HEK293T (cell line): ENCODE data around the gene VAT1.

Experiments used
- BHLHE40 ChIP-seq: fragments of 450-650 bp; IDR thresholded peaks from 2 replicates; pipeline ENCODE4 v1.6.1; 2016; ENCODE audit warnings: mild to moderate bottlenecking, moderate library complexity, borderline replicate concordance
- ELF4 ChIP-seq: fragments of 450-650 bp; IDR thresholded peaks from 2 replicates; pipeline ENCODE4 v1.6.1; 2017; ENCODE audit warnings: antibody characterized with exemption
- FOXM1 ChIP-seq: fragments of 450-650 bp; IDR thresholded peaks from 2 replicates; pipeline ENCODE4 v1.6.1; 2017; ENCODE audit warnings: mild to moderate bottlenecking, borderline replicate concordance
- HDGF ChIP-seq: fragments of 450-650 bp; IDR thresholded peaks from 2 replicates; pipeline ENCODE4 v1.6.1; 2017; ENCODE audit warnings: antibody characterized with exemption, borderline replicate concordance
- LEF1 ChIP-seq: fragments of 450-650 bp; IDR thresholded peaks from 2 replicates; pipeline ENCODE4 v1.6.1; 2017; ENCODE audit warnings: mild to moderate bottlenecking, borderline replicate concordance
- NFRKB ChIP-seq: fragments of 450-650 bp; IDR thresholded peaks from 2 replicates; pipeline ENCODE4 v1.6.1; 2016; ENCODE audit warnings: mild to moderate bottlenecking, moderate library complexity
- PKNOX1 ChIP-seq: fragments of 450-650 bp; IDR thresholded peaks from 2 replicates; pipeline ENCODE4 v1.6.1; 2016
- SP1 ChIP-seq: fragments of 450-650 bp; IDR thresholded peaks from 2 replicates; pipeline ENCODE4 v1.6.1; 2017
- SUZ12 ChIP-seq: fragments of 450-650 bp; IDR thresholded peaks from 2 replicates; pipeline ENCODE4 v1.6.1; 2016; ENCODE audit warnings: mild to moderate bottlenecking

DNA sequence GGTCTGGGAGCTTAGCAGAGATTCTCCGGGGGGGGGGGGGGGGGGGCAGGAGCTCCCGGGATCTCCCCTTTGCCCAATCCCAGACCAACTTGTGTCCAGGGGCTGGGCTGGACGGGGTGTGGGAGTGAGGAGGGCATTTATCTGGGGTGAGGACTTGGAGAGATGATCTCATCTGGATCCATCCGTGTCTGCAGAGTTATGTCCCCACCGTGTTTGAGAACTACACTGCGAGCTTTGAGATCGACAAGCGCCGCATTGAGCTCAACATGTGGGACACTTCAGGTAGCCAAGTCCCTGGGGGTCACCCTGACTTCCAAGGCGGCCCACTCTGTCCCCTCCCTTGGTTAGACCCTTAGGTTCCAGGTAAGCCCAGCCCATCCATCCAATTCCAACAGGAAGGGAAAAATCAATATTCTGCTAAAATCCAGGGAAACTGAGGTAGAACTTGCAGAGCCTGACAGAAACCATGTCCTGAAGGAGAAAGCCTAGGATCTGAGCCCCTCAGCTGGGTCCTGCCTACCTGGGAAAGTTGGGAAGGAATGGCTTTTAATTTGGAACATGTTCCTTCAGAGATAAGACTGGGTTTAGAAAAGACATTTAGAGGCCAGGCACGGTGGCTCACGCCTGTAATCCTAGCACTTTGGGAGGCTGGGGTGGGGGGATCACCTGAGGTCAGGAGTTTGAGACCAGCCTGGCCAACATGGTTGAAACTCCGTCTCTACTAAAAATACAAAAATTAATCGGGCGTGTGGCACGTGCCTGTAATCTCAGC is 3.8 kb upstream of the VAT1 start:
- TF ChIP-seq HDGF = no peak
- no peak for TF ChIP-seq PKNOX1
- TF ChIP-seq SUZ12 = no peak
- TF ChIP-seq SP1 = no peak
- TF ChIP-seq BHLHE40 = no peak
- no peak for TF ChIP-seq NFRKB
- no peak for TF ChIP-seq ELF4
- TF ChIP-seq LEF1 = no peak
- no peak for TF ChIP-seq FOXM1
